HEK293 (cell line): ENCODE results near the gene MAT2A.

ENCODE experiments used
- KLF16 ChIP-seq: fragments of 450-650 bp; formaldehyde crosslinking; IDR thresholded peaks from 2 replicates; pipeline ENCODE4 v1.5.1; 2017; ENCODE audit warnings: missing biosample characterization, missing genetic modification characterization
- OSR2 ChIP-seq: fragments of 450-650 bp; formaldehyde crosslinking; IDR thresholded peaks from 2 replicates; pipeline ENCODE4 v1.5.1; 2016; ENCODE audit warnings: missing biosample characterization, missing genetic modification characterization
- ZBTB48 ChIP-seq: fragments of 450-650 bp; formaldehyde crosslinking; IDR thresholded peaks from 2 replicates; pipeline ENCODE4 v1.5.1; 2016; ENCODE audit warnings: missing biosample characterization, missing genetic modification characterization
- ZBTB8A ChIP-seq: fragments of 450-650 bp; formaldehyde crosslinking; IDR thresholded peaks from 2 replicates; pipeline ENCODE4 v1.5.1; 2016; ENCODE audit warnings: missing biosample characterization, missing genetic modification characterization
- ZFP3 ChIP-seq: fragments of 450-650 bp; formaldehyde crosslinking; IDR thresholded peaks from 2 replicates; pipeline ENCODE4 v1.5.1; 2016; ENCODE audit warnings: low read depth, missing biosample characterization, missing genetic modification characterization
- ZFP37 ChIP-seq: fragments of 450-650 bp; formaldehyde crosslinking; IDR thresholded peaks from 2 replicates; pipeline ENCODE4 v1.5.1; 2016; ENCODE audit warnings: missing biosample characterization, missing genetic modification characterization
- ZNF16 ChIP-seq: fragments of 450-650 bp; formaldehyde crosslinking; IDR thresholded peaks from 2 replicates; pipeline ENCODE4 v1.5.1; 2016; ENCODE audit warnings: low read depth, missing biosample characterization, missing genetic modification characterization
- ZNF175 ChIP-seq: fragments of 450-650 bp; formaldehyde crosslinking; IDR thresholded peaks from 2 replicates; pipeline ENCODE4 v1.5.1; 2016; ENCODE audit warnings: missing biosample characterization, missing genetic modification characterization
- ZNF23 ChIP-seq: fragments of 450-650 bp; formaldehyde crosslinking; IDR thresholded peaks from 2 replicates; pipeline ENCODE4 v1.5.1; 2016; ENCODE audit warnings: missing biosample characterization, missing genetic modification characterization, borderline replicate concordance
- ZNF24 ChIP-seq: fragments of 450-650 bp; formaldehyde crosslinking; IDR thresholded peaks from 2 replicates; pipeline ENCODE4 v1.5.1; 2016; ENCODE audit warnings: missing biosample characterization, missing genetic modification characterization
- ZNF26 ChIP-seq: fragments of 450-650 bp; formaldehyde crosslinking; IDR thresholded peaks from 2 replicates; pipeline ENCODE4 v1.5.1; 2016; ENCODE audit warnings: missing biosample characterization, missing genetic modification characterization
- ZNF292 ChIP-seq: fragments of 450-650 bp; formaldehyde crosslinking; IDR thresholded peaks from 2 replicates; pipeline ENCODE4 v1.5.1; 2016; ENCODE audit warnings: low read depth, missing biosample characterization, missing genetic modification characterization, borderline replicate concordance
- ZNF311 ChIP-seq: fragments of 450-650 bp; formaldehyde crosslinking; IDR thresholded peaks from 2 replicates; pipeline ENCODE4 v1.5.1; 2017; ENCODE audit warnings: missing biosample characterization, missing genetic modification characterization, borderline replicate concordance
- ZNF324 ChIP-seq: fragments of 450-650 bp; formaldehyde crosslinking; IDR thresholded peaks from 2 replicates; pipeline ENCODE4 v1.5.1; 2016; ENCODE audit warnings: missing biosample characterization, missing genetic modification characterization
- ZNF433 ChIP-seq: fragments of 450-650 bp; formaldehyde crosslinking; IDR thresholded peaks from 2 replicates; pipeline ENCODE4 v1.5.1; 2016; ENCODE audit warnings: missing biosample characterization, missing genetic modification characterization, low read depth
- ZNF549 ChIP-seq: fragments of 450-650 bp; IDR thresholded peaks from 2 replicates; pipeline ENCODE4 v1.5.1; 2018; ENCODE audit warnings: missing biosample characterization, missing genetic modification characterization, mild to moderate bottlenecking, inconsistent platforms, moderate library complexity
- ZNF596 ChIP-seq: fragments of 450-650 bp; IDR thresholded peaks from 2 replicates; pipeline ENCODE4 v1.5.0; 2018; ENCODE audit warnings: missing biosample characterization, mild to moderate bottlenecking, missing genetic modification characterization, moderate library complexity
- ZNF610 ChIP-seq: fragments of 450-650 bp; formaldehyde crosslinking; IDR thresholded peaks from 2 replicates; pipeline ENCODE4 v1.5.1; 2016; ENCODE audit warnings: missing biosample characterization, missing genetic modification characterization, borderline replicate concordance
- ZNF626 ChIP-seq: fragments of 450-650 bp; sonication (Bioruptor Pico); formaldehyde crosslinking; IDR thresholded peaks from 2 replicates; pipeline ENCODE4 v1.5.1; 2018; ENCODE audit warnings: missing biosample characterization, missing genetic modification characterization, inconsistent platforms
- ZNF677 ChIP-seq: fragments of 450-650 bp; IDR thresholded peaks from 2 replicates; pipeline ENCODE4 v1.5.0; 2018; ENCODE audit warnings: missing biosample characterization, mild to moderate bottlenecking, missing genetic modification characterization, moderate library complexity
- ZNF747 ChIP-seq: fragments of 450-650 bp; formaldehyde crosslinking; IDR thresholded peaks from 2 replicates; pipeline ENCODE4 v1.5.1; 2016; ENCODE audit warnings: missing biosample characterization, missing genetic modification characterization
- TF ChIP-seq, protein P1 (sequence below): fragments of 450-650 bp; formaldehyde crosslinking; IDR thresholded peaks from 2 replicates; pipeline ENCODE4 v1.5.1; 2016; ENCODE audit warnings: missing biosample characterization, missing genetic modification characterization
- TF ChIP-seq, protein P2 (sequence below): fragments of 450-650 bp; IDR thresholded peaks from 2 replicates; pipeline ENCODE4 v1.5.1; 2018; ENCODE audit warnings: missing biosample characterization, missing genetic modification characterization
- TF ChIP-seq, protein P3 (sequence below): fragments of 450-650 bp; formaldehyde crosslinking; IDR thresholded peaks from 2 replicates; pipeline ENCODE4 v1.5.1; 2017; ENCODE audit warnings: missing biosample characterization, missing genetic modification characterization
- TF ChIP-seq, protein P4 (sequence below): fragments of 450-650 bp; formaldehyde crosslinking; IDR thresholded peaks from 2 replicates; pipeline ENCODE4 v1.5.1; 2016; ENCODE audit warnings: missing biosample characterization, missing genetic modification characterization
- TF ChIP-seq, protein P5 (sequence below): fragments of 450-650 bp; formaldehyde crosslinking; IDR thresholded peaks from 2 replicates; pipeline ENCODE4 v1.5.1; 2016; ENCODE audit warnings: missing biosample characterization, missing genetic modification characterization

MAT2A gene

GRCh38 chr2:85504778-85505261 lies 34.1 kb upstream of the MAT2A start (continued):
- TF ChIP-seq, protein P1, sequence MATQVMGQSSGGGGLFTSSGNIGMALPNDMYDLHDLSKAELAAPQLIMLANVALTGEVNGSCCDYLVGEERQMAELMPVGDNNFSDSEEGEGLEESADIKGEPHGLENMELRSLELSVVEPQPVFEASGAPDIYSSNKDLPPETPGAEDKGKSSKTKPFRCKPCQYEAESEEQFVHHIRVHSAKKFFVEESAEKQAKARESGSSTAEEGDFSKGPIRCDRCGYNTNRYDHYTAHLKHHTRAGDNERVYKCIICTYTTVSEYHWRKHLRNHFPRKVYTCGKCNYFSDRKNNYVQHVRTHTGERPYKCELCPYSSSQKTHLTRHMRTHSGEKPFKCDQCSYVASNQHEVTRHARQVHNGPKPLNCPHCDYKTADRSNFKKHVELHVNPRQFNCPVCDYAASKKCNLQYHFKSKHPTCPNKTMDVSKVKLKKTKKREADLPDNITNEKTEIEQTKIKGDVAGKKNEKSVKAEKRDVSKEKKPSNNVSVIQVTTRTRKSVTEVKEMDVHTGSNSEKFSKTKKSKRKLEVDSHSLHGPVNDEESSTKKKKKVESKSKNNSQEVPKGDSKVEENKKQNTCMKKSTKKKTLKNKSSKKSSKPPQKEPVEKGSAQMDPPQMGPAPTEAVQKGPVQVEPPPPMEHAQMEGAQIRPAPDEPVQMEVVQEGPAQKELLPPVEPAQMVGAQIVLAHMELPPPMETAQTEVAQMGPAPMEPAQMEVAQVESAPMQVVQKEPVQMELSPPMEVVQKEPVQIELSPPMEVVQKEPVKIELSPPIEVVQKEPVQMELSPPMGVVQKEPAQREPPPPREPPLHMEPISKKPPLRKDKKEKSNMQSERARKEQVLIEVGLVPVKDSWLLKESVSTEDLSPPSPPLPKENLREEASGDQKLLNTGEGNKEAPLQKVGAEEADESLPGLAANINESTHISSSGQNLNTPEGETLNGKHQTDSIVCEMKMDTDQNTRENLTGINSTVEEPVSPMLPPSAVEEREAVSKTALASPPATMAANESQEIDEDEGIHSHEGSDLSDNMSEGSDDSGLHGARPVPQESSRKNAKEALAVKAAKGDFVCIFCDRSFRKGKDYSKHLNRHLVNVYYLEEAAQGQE, result no peak
- no peak for TF ChIP-seq ZFP37 (tag by site-specific recombination)
- no peak for TF ChIP-seq ZNF175
- TF ChIP-seq ZNF324, result no peak
- TF ChIP-seq ZNF26 (tag by site-specific recombination), result no peak
- TF ChIP-seq ZNF626 (tag by site-specific recombination), result no peak
- TF ChIP-seq, protein P2, sequence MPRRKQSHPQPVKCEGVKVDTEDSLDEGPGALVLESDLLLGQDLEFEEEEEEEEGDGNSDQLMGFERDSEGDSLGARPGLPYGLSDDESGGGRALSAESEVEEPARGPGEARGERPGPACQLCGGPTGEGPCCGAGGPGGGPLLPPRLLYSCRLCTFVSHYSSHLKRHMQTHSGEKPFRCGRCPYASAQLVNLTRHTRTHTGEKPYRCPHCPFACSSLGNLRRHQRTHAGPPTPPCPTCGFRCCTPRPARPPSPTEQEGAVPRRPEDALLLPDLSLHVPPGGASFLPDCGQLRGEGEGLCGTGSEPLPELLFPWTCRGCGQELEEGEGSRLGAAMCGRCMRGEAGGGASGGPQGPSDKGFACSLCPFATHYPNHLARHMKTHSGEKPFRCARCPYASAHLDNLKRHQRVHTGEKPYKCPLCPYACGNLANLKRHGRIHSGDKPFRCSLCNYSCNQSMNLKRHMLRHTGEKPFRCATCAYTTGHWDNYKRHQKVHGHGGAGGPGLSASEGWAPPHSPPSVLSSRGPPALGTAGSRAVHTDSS (tag by site-specific recombination), result no peak
- no peak for TF ChIP-seq ZNF311 (tag by site-specific recombination)
- no peak for TF ChIP-seq ZNF24
- TF ChIP-seq ZNF433 (tag by site-specific recombination), result no peak
- TF ChIP-seq ZNF16 (tag by site-specific recombination), result no peak
- no peak for TF ChIP-seq ZBTB48 (tag by site-specific recombination)
- TF ChIP-seq ZFP3 (tag by site-specific recombination), result no peak
- TF ChIP-seq ZNF549 (tag by site-specific recombination), result no peak
- TF ChIP-seq, protein P3, sequence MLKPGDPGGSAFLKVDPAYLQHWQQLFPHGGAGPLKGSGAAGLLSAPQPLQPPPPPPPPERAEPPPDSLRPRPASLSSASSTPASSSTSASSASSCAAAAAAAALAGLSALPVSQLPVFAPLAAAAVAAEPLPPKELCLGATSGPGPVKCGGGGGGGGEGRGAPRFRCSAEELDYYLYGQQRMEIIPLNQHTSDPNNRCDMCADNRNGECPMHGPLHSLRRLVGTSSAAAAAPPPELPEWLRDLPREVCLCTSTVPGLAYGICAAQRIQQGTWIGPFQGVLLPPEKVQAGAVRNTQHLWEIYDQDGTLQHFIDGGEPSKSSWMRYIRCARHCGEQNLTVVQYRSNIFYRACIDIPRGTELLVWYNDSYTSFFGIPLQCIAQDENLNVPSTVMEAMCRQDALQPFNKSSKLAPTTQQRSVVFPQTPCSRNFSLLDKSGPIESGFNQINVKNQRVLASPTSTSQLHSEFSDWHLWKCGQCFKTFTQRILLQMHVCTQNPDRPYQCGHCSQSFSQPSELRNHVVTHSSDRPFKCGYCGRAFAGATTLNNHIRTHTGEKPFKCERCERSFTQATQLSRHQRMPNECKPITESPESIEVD (tag by site-specific recombination), result no peak
- TF ChIP-seq ZNF747, result no peak
- TF ChIP-seq, protein P4, sequence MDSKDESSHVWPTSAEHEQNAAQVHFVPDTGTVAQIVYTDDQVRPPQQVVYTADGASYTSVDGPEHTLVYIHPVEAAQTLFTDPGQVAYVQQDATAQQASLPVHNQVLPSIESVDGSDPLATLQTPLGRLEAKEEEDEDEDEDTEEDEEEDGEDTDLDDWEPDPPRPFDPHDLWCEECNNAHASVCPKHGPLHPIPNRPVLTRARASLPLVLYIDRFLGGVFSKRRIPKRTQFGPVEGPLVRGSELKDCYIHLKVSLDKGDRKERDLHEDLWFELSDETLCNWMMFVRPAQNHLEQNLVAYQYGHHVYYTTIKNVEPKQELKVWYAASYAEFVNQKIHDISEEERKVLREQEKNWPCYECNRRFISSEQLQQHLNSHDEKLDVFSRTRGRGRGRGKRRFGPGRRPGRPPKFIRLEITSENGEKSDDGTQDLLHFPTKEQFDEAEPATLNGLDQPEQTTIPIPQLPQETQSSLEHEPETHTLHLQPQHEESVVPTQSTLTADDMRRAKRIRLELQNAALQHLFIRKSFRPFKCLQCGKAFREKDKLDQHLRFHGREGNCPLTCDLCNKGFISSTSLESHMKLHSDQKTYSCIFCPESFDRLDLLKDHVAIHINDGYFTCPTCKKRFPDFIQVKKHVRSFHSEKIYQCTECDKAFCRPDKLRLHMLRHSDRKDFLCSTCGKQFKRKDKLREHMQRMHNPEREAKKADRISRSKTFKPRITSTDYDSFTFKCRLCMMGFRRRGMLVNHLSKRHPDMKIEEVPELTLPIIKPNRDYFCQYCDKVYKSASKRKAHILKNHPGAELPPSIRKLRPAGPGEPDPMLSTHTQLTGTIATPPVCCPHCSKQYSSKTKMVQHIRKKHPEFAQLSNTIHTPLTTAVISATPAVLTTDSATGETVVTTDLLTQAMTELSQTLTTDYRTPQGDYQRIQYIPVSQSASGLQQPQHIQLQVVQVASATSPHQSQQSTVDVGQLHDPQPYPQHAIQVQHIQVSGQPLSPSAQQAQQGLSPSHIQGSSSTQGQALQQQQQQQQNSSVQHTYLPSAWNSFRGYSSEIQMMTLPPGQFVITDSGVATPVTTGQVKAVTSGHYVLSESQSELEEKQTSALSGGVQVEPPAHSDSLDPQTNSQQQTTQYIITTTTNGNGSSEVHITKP (tag by site-specific recombination), result peak; percentile 79
- TF ChIP-seq ZNF292 (tag by site-specific recombination), result no peak
- no peak for TF ChIP-seq ZNF610 (tag by site-specific recombination)
- TF ChIP-seq, protein P5, sequence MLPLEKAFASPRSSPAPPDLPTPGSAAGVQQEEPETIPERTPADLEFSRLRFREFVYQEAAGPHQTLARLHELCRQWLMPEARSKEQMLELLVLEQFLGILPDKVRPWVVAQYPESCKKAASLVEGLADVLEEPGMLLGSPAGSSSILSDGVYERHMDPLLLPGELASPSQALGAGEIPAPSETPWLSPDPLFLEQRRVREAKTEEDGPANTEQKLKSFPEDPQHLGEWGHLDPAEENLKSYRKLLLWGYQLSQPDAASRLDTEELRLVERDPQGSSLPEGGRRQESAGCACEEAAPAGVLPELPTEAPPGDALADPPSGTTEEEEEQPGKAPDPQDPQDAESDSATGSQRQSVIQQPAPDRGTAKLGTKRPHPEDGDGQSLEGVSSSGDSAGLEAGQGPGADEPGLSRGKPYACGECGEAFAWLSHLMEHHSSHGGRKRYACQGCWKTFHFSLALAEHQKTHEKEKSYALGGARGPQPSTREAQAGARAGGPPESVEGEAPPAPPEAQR (tag by site-specific recombination), result no peak
- no peak for TF ChIP-seq ZNF677
- no peak for TF ChIP-seq ZNF596
- TF ChIP-seq ZNF23 (tag by site-specific recombination), result no peak
- no peak for TF ChIP-seq KLF16 (tag by site-specific recombination)
- peak; percentile 44; the same call in 1 of the 2 replicates for TF ChIP-seq OSR2 (tag by site-specific recombination)
- TF ChIP-seq ZBTB8A (tag by site-specific recombination), result no peak
